NCI-H2227 treated with DMSO at 0.1 percent for 48 hours (cell line): ENCODE results near the gene SORCS2.

Experiments used
- DNase-seq: peaks from one replicate; lab custom pipeline; 2025; lab: John Stamatoyannopoulos, UW

The SORCS2 gene

DNA sequence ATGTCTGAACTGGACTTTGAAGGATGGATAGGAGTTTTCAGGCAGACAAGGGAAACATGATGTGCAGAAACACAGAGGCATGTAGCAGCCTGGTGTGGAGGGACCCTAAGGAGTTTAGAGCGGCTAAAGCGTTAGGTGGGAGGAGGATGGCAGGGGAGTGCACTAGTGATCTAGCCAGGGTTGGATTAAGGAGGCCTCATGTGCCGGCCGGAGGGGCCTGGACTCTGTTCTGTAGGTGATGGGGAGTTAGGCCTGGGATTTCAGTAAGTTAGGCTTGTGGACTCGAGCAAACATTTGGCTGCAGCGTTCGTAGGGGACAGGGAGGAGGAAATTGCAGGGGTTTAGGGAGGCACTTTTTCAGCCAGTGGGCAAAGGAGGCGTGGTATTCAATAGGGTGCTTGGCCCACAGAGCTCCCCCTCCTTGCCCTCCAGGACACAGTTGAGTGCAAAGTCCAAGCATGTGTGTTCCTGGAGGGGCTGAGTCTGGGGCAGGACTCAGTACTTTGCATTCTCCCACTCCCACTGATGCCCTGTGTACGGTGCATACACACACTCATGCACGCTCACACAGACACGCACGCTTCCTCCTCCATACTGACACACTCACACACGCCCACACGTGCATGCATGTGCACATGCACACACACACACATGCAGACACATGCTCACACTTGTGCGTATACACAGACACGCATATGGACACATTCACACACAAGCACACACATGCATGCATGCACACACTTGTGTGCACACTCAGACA, 223.8 kb downstream of the SORCS2 start:
- DNase-seq, result no peak

DNA sequence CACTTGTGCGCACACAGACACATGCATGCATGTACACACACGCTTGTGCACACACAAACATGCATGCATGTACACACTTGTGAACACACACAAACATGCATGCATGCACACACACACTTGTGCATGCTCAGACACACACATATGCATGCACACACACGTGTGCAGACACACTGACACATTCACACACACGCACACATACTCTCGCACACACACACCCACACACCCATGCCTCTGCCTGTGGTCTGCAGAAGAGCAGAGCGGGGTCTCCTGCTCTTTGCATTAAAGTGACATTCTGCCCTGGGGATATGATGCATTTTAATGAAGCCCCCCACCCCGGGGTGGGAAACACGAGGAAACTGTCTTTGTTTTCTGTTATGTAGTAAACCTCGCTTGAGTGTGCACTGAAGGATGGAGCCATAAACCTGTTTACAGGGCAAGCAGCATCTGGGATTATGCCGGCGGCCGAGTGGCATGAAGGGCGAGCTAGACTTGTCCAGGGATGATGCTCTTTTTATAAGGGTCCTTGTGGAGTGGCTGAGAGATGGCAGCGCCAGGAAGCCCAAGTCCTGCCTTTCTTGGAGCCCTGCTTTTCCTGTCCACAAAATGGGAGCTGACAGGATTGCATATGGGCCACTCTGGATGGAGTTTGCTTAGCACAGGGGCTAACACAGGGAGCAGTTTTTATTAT, 224.6 kb downstream of the SORCS2 start:
- DNase-seq, result no peak

DNA sequence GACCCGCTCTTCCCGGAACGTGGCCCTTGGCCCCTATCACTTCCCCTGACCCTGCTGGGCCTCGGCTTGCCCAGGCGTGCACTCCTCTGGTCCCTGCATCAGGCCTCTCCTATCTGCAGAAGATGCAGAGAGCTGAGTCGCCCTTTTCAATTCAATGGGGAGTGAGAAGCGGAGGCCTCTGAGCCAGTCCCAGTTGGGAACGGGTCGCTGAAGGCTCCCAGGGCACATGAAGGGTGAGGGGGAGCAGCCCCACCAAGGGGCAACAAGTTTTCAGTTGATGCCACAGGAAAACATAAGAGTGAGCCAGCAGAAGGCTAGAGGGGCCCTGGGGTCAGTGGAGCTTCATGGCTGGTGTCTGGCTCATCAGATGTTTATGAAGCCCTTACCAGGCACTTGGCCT, 225.3 kb downstream of the SORCS2 start:
- DNase-seq, result no peak

DNA sequence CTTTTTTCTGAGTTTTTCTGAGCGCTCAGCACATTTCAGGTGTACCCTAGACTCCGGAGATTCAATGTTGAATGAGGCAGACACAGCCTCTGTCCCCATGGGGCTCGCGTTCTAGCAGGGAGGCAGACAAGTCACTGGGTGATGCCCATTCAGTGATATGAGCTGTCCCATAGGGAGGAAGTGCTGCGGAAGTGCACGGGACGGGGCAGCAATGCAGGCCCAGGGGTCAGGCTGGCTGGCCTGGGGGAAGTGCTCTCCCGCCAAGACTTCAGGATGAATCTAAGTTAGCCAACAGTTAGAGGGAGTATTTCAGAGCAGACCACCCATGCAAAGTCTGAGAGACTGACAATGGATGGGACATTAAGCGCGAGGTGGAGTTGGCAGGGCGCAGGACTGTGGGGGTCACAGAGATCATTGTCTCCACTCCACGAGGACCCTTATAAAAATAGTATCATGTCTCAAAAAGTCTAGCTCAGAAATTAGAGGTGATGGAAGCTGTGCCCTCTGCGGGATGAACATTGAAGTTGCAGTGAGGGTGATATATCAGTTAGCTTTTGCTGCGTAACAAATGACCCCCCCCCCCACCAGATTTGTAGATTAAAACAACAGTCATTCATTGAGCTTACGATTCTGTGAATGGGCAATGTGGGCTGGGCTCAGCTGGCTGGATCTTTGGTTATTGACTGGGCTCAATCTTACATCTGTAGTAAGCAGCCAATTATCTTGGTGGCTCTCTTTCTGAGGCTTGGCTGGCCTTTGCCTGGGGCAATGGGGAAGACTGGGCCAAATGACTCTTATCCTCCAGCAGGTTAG, 226.0 kb downstream of the SORCS2 start:
- DNase-seq, result no peak

DNA sequence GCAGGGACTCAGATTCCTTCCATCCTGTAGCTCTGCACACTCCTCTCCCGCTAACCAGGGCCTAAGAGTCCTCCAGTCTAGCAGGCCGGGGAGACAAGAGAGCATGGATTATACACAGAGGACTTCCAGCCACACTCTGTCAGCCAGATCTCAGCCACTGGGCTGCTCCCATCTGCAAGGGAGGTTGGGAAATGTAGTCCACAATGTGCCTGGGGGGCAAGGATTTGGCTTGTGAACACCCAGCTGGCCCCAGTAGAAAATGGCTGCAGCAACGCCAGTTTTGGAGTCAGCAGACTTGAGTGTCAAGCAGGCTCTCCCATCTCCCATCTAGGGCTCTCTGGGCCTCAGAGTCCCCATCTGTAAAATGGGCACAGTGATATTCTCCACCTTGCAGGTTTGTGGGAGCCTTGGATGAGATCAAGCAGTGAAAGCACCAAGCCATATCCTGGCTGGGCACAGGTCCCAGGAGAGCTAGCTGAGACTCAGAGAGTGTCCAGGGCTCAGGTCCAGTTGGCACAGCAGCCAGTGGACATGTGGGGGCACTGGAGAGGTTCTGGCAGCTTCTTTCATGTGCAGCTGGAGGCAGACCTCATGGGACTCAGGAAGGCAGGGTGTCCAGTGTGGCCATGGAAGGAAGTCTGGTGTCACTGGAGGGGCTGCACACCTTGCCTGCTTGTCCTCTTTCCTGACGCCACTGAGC, 227.8 kb downstream of the SORCS2 start:
- DNase-seq, result no peak

DNA sequence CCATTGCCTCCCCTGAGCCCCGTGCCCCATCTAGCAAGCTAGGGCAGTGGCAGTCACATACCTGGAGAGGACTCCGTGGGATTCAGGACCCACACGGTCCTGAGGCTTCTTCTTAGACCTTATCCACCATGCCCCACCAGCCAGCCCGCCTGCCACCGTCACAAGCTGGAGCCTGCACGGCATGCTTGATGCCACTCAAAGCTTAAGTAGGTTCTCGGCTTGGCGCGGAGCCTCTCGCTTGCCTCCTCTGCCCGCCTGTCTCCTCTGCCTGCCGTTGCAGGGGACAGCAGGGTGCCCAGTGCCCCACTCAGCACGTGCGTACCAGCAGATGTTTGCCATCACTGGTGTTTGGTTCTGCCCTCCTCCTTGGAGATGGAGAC, 228.3 kb downstream of the SORCS2 start:
- DNase-seq, result no peak

DNA sequence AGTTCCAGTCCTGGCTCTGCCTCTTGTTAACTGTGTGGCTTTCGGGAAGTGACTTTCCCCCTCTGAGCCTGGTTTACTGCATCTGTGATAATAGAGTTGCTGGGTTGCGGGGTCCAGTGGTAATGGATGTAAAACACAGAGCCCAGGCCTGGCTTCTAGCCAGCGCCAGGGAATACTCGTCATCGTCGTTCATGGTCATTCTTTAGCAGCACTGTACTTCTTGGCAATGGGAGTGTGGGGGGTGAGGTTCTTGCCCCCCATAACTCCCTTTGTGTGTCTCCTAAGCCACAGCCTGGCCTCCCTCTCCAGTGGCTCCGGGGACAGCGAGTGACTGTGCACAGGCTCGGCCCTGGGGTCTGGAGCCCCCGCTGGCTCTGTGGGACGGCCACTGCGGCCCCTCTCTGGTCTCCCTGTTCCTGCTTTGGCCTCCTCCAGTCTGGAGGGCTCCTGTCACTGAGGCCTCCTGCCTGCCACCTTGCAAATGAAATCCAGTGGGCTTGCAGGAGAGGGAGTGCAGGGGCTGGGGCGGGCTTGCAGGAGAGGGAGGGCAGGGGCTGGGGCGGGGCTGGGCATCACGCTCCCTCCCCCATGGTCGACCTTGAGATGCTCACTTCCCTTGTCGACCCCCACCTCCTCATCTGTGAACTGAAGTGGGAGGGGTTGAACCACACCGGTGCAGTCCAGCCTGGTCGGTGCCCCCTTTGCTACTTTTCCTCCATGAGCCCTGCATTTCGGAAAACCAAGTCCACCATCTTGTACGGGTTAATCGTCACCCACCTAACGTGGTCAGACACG, 229.2 kb downstream of the SORCS2 start:
- DNase-seq, result no peak

DNA sequence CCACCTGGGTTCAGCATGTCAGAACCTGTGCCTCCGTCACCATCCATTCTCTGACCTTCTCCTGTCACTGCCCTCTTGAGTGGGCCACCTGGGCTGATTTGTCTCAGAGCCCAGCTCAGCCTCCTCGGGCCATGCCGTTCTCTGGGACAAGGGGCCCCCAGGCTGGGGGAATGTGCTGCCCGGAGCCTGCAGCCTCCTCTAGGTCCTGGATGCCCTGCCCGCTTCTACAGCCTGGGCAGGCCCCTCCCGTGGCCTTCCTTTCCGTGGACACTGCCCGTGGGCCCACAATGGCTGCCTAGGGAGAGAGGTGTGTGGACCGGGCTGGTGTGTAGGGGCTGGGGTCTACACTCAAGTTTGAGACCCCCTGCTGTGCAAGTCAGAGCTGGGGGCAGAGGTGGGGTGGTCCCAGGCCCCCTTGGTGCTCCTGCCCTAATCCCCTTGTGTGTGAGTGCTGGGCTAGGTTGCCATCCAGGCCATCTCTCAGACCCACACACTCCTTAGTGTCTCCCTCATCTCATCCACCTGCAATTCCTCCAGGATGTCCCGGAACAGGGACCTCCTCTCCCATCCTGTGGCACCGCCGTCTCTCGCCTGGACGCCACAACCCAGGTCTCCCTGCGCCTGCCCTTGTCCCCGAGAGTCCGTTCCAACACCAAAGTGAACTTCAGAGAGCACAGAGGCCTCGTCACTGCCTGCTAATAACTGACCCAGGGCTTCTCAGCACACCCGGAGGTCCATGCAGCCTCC, 230.0 kb downstream of the SORCS2 start:
- no peak for DNase-seq

DNA sequence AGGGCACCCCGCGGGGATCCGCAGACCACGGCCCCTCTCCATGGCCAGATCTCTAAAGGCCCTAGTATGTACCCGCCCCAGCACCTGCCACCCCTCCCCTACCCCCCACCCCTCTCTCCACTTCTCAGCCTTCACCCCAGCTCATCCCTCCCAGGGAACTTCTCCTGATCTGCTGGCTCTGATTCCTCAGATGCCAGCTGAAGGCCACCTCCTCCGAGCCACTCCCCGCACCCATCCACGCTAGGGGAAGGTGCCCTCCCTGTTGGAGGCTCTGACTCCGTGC, 230.5 kb downstream of the SORCS2 start:
- no peak for DNase-seq

DNA sequence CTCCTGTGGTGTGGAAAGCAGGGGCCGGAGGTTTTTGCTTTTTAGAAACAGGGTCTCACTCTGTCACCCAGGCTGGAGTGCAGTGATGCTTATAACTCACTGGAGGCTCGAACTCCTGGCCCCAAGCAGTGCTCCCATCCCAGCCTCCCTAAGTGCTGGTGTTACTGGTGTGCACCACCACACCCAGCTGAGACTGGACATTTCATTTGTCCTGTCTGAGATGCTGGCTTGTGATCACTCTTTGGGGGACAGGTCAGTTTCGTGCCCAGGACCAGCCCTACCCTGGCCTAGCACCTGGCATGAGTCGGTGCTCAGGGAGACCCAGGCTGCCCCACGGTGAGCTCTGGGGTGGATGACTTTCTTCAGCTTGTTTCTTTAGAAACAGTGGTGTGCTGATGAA, 231.1 kb downstream of the SORCS2 start:
- no peak for DNase-seq

DNA sequence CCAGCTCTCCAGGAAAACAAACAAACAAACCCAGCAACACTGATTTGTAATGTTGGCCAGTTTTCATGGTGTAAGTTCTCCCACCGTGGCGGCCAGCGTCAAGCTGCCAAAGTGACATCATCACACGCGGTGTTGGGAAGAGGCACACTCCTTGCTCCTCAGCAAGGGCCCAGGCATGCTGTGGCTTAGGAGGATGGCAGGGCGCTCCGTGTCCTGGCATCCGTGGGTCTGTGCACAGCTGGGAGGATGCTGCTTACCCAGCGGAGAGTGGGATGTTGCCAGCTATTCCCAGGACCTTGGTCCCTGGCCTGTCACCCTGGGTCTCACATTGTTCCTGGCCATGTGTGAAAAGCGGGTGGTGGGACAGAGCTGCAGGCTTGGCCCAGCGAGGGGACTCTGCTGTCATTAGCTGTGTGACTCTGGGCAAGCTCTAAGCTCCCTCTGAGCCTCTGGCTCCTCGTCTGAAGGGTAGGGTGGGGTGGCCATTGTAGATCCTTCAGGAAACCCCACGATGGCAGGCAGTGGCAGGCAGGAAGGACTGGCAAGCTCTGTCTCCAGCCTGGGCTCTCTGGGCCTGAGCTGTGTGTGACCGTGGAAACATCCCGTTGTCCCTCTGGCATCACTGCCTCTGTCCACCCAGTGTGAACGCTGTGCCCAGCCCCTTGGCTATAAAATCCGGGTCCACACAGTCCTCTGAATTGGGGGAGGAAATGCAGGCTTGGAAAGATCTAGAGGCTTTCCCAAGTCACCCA, 231.6 kb downstream of the SORCS2 start:
- no peak for DNase-seq

DNA sequence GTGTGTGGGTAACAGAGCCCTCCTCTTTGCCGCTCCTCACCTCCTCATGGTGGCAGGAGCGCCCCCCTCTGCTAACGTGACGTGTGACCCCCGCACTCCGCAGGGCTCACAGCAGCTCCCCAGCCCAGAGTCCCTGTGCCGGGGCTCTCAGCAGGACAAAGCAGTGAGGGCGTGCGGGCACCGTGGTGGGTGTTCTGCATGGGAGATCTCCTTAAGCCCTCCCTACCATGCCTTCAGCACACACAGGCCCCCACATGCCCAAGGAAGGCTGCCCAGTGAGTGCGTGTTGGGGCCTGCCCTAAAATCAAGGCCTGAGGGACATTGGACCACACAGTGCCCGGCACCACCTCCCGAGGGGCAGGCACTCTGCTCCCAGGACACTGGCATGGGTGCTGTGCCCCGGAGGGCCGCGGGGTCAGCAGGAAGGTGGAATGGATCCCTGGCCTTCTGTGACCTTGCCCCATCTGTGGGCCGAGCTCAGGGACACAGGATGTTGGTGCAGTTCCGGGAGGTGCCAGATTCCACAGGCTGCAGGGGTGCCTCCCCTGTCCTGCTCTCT, 232.3 kb downstream of the SORCS2 start:
- no peak for DNase-seq

DNA sequence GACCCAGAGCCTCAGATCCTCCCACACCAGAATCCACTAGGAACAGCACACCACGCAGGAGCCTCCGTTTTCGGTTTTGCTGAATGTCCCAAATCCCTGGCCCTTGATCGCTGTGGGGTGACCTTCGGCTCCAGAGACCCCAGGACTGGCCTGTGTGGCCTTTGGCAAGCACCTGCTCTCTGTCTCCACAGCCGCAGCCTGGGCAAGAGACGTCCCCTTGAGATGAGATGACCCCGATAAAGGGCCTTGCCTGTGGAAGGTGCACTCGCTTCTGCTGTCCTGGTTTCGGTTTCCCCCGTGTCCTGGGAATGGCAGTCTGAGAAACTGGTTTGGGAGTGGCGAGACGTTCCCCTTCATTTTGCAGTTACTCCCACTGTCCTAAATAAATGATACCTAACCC, 232.8 kb downstream of the SORCS2 start:
- DNase-seq, result no peak

DNA sequence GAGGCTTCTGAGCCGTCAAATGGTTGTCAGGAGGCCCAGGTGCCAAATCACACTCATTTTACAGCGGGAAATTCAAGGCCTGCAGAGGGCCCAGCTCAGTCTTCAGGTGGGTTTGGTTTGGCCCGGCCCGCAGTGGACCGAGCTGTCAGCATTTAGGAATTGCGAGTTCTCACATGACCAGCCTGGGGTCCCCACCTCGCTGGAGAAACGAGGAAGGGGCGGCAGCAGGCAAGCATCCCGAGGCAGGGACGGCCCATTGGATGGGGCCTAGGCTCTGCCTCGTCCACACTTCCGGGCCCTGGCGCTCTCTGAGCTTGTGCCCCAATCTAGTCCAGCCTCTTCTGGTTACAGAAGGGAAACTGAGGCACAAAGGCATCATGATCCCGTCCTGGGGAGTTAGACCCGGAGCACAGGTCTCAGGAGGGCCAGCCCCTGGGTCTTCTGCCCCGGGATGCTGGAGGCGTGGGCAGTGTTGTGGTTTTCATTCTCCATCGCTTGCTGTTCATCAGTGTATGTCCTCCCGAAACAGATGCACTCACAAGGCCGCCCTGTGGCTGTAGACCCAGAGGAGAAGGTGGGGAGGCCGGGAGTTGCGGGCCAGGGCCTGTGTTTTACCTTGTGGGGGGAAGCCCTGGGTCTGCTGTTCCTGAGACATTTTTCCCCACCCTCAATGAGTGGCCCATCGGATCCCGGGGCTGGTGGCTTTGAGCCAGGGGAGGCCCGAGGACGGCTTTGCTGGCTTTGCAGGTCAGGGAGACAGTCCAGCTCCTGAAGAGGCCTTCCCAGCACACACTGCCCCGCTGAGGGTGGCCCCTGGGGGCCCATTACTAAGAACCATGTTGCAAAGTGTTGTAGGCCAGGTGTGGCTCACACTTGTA, 233.5 kb downstream of the SORCS2 start:
- no peak for DNase-seq

DNA sequence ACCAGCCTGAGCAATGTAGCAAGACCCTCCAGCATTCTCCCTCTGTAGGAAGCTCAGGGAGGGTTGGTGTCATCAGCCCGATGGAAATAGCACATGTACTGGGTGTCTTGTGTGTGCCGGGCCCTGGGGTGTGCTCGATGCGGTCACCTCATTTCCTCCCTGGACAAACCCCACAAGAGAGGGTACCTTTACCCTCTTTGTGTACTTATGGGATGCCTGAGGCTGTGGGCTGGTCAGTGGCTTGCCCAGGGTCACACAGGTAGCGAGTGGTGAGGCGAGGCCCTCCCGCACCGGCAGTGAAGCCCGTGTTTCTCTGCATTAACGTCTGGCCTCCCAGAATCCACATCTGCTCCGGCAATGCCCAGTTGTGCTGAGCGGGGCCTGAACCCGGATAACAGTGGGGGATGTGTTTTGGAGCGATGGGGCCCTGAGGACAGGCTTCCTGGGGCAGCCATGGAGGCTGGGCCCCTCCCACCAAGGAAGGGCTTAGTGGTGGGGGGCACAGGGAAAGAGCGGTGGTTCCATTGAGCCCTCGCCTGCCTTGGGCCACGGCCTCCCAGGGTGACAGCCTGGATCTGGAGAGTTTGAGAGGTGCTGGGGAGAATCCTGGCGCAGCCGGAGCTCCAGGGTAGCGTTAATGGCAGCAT, 234.3 kb downstream of the SORCS2 start:
- DNase-seq, result no peak

DNA sequence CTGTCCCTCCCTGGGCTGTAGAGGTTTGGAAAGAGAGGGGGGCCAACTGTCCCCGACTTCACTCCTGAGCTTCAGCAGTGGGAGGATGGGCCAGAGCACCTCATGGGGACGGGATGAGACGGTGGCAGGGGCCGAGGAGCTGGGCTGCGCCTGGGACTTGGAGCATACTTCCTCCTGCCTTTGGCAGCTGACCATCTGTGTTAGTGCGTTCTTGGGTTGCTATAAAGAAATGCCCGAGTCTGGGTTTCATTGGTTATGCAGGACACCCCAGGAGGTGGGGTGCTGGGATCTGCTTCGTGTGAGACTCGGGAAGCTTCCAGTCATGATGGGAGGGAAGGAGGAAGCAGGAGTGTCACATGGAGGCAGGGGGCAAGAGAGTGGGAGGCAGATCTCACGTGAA, 235.0 kb downstream of the SORCS2 start:
- no peak for DNase-seq

DNA sequence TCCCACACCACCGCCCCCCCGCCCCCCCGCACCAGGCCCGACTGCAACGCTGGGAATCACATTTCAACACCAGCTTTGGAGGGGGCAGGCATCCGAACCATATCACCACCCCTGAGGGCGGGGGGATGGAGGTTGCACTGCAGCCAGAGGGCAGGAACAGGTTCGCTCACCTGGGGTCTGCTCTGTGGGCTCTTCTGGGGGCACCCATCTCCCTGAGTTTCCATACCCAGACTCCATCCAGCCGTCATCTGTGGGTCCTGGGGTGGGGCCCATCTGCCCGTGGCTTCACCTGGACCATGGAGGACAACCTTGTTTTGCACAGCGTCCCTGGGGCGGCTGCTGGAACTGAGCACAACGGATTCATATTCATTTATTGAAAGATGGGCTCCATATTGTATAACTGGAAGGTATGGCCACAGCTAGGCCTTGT, 235.5 kb downstream of the SORCS2 start:
- DNase-seq, result no peak

DNA sequence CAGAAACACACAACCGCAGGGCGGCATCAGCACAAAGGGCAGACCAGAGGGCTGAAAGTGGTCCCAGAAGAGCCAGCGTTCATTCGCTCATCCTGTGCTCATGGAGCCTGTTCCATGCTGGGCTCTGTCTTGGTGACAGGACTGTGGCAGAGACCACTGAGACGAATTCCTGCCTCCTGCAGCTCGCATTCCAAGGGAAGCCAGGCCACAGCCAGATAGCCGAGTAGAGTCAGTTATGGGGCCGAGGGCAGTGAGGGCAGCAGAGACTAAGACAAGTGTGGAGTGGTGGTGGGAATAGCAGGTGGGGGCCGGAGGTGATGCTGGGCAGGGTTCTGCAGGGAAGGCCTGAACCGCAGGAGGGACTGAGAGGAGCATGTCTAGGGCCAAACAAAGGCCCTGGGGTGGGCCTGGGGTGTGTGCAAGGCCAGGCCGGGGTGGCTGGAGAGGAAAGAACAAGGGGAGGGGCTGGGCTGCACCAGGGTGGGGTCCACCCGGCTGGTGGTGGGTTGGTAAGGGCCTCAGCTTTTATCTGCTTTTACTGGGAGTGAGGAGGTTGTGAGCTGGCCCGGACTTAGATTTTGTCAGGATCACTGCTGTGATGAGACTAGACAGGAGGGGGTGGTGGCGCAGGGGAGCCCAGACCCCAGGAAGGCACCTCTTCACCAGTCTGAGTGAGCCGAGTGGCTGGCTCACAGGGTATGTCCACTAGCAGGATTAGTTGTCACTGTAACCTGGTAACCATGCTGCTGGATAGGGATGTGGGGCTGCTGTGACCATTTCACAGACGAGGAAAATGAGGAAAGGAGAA, 236.1 kb downstream of the SORCS2 start:
- DNase-seq, result no peak
